ENCODE data around the gene DGKH.

- TF ChIP-seq CTCF (IDR thresholded peaks at IDR 0.05) (no peak), POLR2A (IDR thresholded peaks at IDR 0.05) (no peak), POLR2AphosphoS5 (IDR thresholded peaks at IDR 0.05) (no peak)
These were observed 170.1 kb downstream of the DGKH start for GRCh38 chr13:42218576-42218975.
